ENCODE results near the gene SYT1.

The SYT1 gene

GRCh38 chr12:79487386-79488110 is 623.0 kb downstream of the SYT1 start:
- no peak for DNase-seq (ENCODE audit: low read depth in 2 of 3, low spot score in 1 of 3)

All from stimulated activated CD4-positive, alpha-beta T cell treated with anti-CD3 and anti-CD28 coated beads, Interleukin-12 subunit alpha, Interleukin-12 subunit beta, amount 100 ng/mL, for 48 hours (primary cell).